ENCODE measurements around the gene HDLBP. TPM values are rescaled to one million over a fixed set of nuclear protein-coding genes. Genes with fewer than 3 reads are reported as not detected.

Gene HDLBP
- 100 to 1,000 TPM; 293 to 310 TPM for total RNA-seq

GRCh38 chr2:241315093-241315878 is at the start of gene HDLBP:
Gene HDLBP (minus strand): TSS chr2:241315672. CDS start chr2:241266869, 48,803 bp downstream.
- CTCF ChIA-PET: interaction anchor here (0.6 to 1.3 kb wide), 4 partner anchors 17 to 373 kb away, joined by 3 to 4 read pairs (median 3); partner anchors contain the start of gene THAP4
- POLR2A ChIA-PET: interaction anchor here (0.9 to 1.8 kb wide), 4 partner anchors 40 to 164 kb away, joined by 3 to 4 read pairs (median 3); no protein-coding TSS in a partner anchor

- POLR2A ChIA-PET: no interaction called here
- CTCF ChIA-PET: no interaction called here
These were observed 49.3 kb upstream of the HDLBP start for GRCh38 chr2:241364781-241365180.

GRCh38 chr2:241363426-241363825 is 48.0 kb upstream of the HDLBP start:
- CTCF ChIA-PET: no interaction called here
- POLR2A ChIA-PET: no interaction called here

- ChIA-PET CTCF (interaction anchor here (0.7 kb wide), 1 partner anchor 148 kb away, joined by 3 read pairs; the partner anchor contains the start of gene STK25), POLR2A (interaction anchor here (0.6 kb wide), 1 partner anchor 524 kb away, joined by 5 read pairs; no protein-coding TSS in a partner anchor)
These were observed 44.1 kb upstream of the HDLBP start for GRCh38 chr2:241359481-241360045.

GRCh38 chr2:241358470-241358869 is 43.0 kb upstream of the HDLBP start:
- CTCF ChIA-PET: no interaction called here
- POLR2A ChIA-PET: interaction anchor here (1.2 kb wide), 1 partner anchor 43 kb away, joined by 4 read pairs; the partner anchor contains the start of genes HDLBP and SEPTIN2

- CTCF ChIA-PET: no interaction called here
- POLR2A ChIA-PET: interaction anchor here (1.2 kb wide), 1 partner anchor 43 kb away, joined by 4 read pairs; the partner anchor contains the start of genes HDLBP and SEPTIN2
These were observed 42.1 kb upstream of the HDLBP start for GRCh38 chr2:241357531-241357930.

GRCh38 chr2:241356871-241357260 is 41.4 kb upstream of the HDLBP start:
- CTCF ChIA-PET: no interaction called here
- POLR2A ChIA-PET: interaction anchor here (0.6 kb wide), 1 partner anchor 230 kb away, joined by 4 read pairs; no protein-coding TSS in a partner anchor

GRCh38 chr2:241355983-241356870 is 40.8 kb upstream of the HDLBP start, which contains the start of gene FARP2:
Gene FARP2 (plus strand): TSS chr2:241356285. CDS start chr2:241373108, 16,823 bp downstream.
- POLR2A ChIA-PET: interaction anchor here (0.6 kb wide), 1 partner anchor 229 kb away, joined by 4 read pairs; no protein-coding TSS in a partner anchor
- CTCF ChIA-PET: no interaction called here

GRCh38 chr2:241354668-241355658 is 39.5 kb upstream of the HDLBP start:
- ChIA-PET POLR2A (no interaction called here), CTCF (no interaction called here)

- CTCF ChIA-PET: no interaction called here
- POLR2A ChIA-PET: no interaction called here
These were observed 36.8 kb upstream of the HDLBP start for GRCh38 chr2:241352227-241352626.

GRCh38 chr2:241351640-241352031 is 36.2 kb upstream of the HDLBP start:
- ChIA-PET CTCF (interaction anchor here (0.6 kb wide), 1 partner anchor 259 kb away, joined by 3 read pairs; no protein-coding TSS in a partner anchor), POLR2A (no interaction called here)

GRCh38 chr2:241350878-241351639 is 35.6 kb upstream of the HDLBP start:
- POLR2A ChIA-PET: interaction anchor here (0.5 kb wide), 1 partner anchor 396 kb away, joined by 5 read pairs; no protein-coding TSS in a partner anchor

GRCh38 chr2:241350530-241350877 is 35.0 kb upstream of the HDLBP start:
- ChIA-PET POLR2A (interaction anchor here (0.5 kb wide), 1 partner anchor 396 kb away, joined by 5 read pairs; no protein-coding TSS in a partner anchor), CTCF (interaction anchor here (1.0 kb wide), 1 partner anchor 121 kb away, joined by 3 read pairs; no protein-coding TSS in a partner anchor)

More at GRCh38 chr2:241350878-241351639, 35.6 kb upstream of the HDLBP start:
- CTCF ChIA-PET: interaction anchor here (0.6 to 1.0 kb wide), 2 partner anchors 122 to 259 kb away, joined by 3 read pairs; no protein-coding TSS in a partner anchor

GRCh38 chr2:241349941-241350340 is 34.5 kb upstream of the HDLBP start:
- CTCF ChIA-PET: interaction anchor here (0.6 to 1.0 kb wide), 2 partner anchors 121 to 304 kb away, joined by 3 read pairs; no protein-coding TSS in a partner anchor

GRCh38 chr2:241344925-241345651 is 29.6 kb upstream of the HDLBP start:
- CTCF ChIA-PET: interaction anchor here (1.0 kb wide), 1 partner anchor 31 kb away, joined by 3 read pairs; no protein-coding TSS in a partner anchor
- POLR2A ChIA-PET: no interaction called here

More at GRCh38 chr2:241349941-241350340, 34.5 kb upstream of the HDLBP start:
- POLR2A ChIA-PET: no interaction called here

- POLR2A ChIA-PET: no interaction called here
These were observed 25.2 kb upstream of the HDLBP start for GRCh38 chr2:241340631-241341163.

More at GRCh38 chr2:241340631-241341163, 25.2 kb upstream of the HDLBP start:
- CTCF ChIA-PET: no interaction called here

All from activated CD8-positive, alpha-beta memory T cell treated with anti-CD3 and anti-CD28 coated beads for 36 hours (primary cell).